Stimulated activated CD8-positive, alpha-beta memory T cell treated with anti-CD3 and anti-CD28 coated beads, Interleukin-4, amount 100 ng/mL, for 48 hours (primary cell): Measurements from ENCODE around the gene SLC38A9.
"Not testable (repeated sequence)": the region's sequence is repeated elsewhere in the genome, so short reads cannot be mapped to it uniquely, and the experiment has no call there.

ENCODE experiments used
- DNase-seq: peaks from one replicate; pipeline ENCODE4 v3.0.0-alpha.2; 2020

The SLC38A9 gene

GRCh38 chr5:55702598-55703345 is 9.4 kb downstream of the SLC38A9 start:
- no peak for DNase-seq

DNA sequence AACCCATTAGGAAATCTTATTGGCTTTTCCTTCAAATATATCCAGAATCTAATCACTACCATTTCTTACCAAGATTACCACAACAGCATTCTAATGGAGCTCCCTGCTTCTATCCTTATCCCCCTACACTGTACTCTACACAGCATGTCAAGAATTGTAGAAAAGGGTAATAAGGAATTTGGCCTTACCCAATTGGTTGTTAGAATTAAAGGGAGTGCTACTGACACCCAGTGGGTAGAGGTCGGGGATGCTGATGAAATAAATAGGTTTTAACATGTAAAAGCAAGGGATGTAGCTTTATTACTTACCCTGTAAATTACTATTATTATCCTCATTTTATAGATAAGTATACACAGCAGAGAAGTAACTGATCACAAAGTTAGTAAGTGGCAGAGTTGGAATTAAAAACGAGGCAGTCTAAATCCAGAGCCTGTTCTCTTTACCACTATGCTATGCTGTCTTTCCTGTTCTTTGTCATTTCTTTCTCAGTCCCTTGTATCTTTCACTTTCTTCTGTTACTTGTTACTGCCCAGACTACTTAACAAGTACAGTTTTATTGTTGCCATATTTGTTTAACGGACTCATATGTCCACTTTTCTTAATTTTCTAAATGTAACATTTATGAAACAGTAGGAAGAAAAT is 10.5 kb downstream of the SLC38A9 start:
- no peak for DNase-seq

DNA sequence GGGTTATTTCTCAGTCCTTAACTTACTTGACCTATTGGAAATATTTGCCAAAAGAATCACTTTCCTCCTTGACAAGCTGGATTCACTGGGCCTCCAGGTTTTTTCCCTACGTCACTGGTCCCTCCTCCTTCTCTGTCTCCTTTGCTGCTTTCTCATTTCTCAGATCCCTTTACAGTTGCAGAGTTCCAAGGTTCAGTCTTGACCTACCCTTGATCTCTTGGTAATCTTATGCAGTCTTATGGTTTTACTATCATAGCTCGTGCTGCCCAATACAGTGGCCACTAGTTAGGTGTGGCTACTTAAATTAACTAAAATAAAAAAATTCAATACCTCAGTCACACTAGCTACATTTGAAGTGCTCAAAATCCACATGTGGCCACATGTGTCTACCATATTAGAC is 11.4 kb downstream of the SLC38A9 start:
- no peak for DNase-seq

DNA sequence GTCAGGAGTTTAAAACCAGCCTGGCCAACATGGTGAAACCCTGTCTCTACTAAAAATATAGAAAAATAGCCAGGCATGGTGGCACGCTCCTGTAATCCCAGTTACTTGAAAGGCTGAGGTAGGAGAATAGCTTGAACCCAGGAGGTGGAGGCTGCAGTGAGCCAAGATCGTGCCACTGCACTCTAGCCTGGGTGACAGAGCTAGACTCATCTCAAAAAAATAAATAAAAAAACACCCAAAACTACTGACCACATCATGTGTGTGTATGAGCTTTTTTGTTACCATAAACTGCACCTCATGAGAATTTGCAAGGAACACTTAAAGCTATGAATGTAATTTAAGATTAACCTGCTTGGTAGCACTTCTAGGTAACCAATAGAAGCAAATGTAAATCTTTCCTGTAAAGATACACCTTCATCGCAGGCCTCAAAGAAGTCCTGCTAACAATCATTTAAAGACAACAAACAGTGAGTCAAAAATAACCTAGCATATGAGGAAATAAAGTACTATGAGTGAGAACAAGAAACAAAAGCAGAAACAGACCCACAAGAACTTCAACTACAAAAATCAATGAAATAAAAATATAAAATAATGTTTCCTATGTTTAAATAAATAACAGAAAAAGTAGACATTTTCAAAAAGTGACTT is 13.0 kb downstream of the SLC38A9 start:
- no peak for DNase-seq

DNA sequence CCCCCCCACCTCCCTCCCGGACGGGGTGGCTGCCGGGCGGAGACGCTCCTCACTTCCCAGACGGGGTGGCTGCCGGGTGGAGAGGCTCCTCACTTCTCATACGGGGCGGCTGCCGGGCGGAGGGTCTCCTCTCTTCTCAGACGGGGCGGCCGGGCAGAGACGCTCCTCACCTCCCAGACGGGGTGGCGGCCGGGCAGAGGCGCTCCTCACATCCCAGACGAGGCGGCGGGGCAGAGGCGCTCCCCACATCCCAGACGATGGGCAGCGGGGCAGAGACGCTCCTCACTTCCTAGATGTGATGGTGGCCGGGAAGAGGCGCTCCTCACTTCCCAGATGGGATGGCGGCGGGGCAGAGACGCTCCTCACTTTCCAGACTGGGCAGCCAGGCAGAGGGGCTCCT is 15.4 kb downstream of the SLC38A9 start:
- DNase-seq, result not testable (repeated sequence)

DNA sequence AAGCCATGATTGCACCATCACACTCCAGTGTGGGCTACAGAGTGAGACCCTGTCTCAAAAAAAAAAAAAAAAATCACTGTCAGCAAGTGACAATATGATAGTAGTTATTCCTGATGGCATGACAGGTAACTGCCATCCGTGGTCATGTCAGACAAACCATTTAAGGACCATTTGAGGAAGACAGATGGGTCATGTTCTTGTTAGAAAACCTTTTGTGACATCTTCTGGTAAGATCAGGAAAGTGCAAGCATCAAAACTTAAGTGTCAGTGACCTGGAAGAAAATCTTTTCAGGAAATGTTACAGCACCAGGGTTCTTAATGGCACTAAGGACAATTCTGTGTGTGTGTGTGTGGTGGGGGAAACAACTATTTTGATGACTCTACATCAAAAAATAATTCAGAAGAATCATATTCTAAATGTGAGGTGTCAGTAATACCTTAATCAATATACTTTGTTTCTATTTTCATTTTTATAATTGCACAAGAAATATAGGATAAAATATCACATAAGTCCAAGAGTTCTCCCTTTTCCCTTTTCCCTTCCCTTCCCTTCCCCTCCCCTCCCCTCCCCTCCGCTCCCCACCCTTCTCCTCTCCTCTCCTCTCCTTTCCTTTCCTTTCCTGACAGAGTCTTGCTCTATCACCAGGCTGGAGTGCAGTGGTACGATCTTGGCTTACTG is 17.8 kb downstream of the SLC38A9 start:
- DNase-seq, result no peak

GRCh38 chr5:55692509-55692908 is 19.6 kb downstream of the SLC38A9 start:
- no peak for DNase-seq

DNA sequence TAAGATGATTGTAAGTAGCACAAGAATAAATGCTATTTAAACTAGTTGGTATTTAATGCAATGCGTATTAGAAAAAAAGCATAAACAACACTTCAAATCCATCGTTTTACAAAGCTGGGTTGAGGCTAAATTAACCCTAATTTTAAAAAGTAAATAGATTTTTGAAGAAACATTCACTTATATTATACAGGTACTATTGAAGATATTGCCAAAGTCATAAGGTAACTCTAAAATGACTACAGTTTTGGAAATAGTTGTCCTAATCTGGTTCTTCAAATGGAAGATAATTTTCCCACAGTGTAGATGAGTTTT is 20.1 kb downstream of the SLC38A9 start:
- DNase-seq, result no peak

GRCh38 chr5:55691265-55692105 is 20.6 kb downstream of the SLC38A9 start:
- DNase-seq, result no peak

DNA sequence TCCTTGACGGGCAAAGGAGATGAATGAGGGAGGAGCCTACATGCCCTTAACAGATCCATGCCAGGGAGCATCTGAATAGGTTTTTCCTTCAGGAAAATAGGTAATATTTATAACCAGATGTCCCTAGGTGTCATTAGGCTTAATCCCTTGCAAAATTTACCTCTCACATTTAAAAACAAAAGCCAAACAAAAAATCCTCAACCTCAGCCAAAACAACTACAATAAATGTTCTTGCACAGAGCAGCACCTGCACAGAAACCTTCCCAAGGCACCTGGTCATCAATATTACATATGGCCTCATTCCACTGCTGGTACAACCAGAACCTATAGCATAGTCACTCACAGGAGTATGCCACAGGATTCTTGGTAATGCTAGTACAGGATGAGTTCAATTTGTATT is 30.1 kb downstream of the SLC38A9 start:
- no peak for DNase-seq

GRCh38 chr5:55681301-55681700 is 30.8 kb downstream of the SLC38A9 start:
- DNase-seq, result no peak

DNA sequence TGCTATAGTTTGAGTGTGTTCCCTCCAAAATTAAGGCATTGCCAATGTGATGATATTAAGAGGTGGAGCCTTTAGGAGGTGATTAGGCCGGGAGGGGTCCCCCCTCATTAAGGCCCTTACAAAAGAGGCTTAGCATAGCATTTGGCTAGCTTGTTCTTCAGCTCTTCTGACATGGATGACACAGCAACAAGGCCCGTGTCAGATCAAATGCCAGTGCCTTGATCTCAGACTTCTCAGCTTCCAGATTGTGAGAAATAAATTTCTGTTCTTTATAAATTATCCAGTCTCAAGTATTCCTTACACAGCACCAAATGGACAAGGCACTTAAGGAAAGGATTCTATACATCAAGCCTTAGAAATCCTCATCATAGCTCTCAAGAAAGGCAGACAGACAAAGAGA is 31.8 kb downstream of the SLC38A9 start:
- DNase-seq, result no peak

DNA sequence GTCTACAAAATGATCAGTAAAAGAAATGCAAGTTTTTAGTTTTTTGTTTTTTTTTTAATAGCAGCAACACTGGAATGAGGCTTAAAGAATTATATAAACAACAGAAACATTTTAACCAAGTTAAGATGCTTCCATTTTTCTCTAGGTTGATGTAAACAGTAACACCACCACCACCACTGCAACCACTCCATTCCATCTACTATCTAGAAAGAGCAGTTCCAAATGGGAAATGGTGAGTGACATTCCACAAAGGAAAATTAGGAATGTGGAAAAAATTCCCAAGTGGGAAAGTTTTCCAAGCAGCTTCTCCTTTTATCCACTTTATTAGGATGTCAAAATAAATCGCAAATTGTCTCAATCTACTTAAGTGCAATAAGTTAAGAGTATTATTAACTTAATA is 32.6 kb downstream of the SLC38A9 start:
- DNase-seq, result no peak

- DNase-seq, result no peak
Measured at GRCh38 chr5:55675119-55675518, 37.0 kb downstream of the SLC38A9 start.

DNA sequence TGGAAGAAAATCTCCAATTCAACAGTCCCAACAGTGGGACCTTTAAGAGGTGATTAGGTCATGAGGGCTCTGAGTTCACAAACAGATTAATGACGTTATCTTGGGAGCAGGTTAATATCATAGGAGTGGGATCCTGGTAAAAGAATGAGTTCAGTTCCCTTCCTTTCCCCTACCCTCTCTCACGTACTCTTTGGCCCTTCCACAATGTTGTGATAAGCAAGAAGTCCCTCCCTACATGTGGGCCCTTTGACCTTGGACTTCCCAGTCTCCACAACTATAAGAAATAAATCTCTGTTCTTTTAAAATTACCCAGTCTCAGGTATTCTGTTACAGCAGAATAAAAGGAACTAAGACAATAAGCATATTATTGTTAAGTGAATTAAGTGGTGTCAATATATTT is 37.8 kb downstream of the SLC38A9 start:
- no peak for DNase-seq

DNA sequence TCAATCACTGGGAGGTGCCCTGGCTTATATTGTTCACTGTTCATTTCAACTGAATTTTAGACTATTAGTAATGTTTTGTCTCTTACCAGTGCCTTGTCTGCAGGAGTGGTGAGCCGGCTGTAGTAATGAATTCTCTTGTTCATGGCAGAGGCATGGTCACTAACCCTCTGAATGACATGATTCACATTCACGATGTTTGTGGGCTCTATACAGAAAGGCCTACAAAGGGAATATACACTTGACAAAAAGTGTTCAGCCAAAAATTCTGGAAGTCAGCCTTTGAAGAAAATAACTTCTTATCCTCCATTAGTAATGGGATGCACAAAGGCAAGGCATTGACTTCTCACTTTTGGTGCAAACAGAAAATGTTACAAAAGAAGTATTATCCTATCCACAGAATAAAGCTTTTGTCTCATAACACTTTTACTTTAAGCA is 39.6 kb downstream of the SLC38A9 start:
- no peak for DNase-seq

DNA sequence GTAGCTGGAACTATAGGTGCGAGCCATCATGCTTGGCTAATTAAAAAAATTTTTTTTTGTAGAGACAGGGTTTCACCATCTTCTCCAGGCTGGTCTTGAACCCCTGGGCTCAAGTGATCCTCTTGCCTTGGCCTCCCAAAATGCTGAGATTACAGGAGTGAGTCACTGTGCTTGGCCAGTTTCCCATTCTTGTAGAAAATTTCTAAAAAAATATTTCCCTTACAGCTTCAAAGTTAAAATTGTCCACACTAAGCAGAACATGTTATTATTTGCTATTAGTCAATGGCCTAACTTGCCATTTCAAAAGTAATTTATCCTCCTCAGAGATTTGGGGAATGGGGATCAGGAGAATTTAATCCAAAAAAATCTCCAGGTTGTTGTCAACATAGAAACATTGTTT is 40.1 kb downstream of the SLC38A9 start:
- DNase-seq, result no peak

DNA sequence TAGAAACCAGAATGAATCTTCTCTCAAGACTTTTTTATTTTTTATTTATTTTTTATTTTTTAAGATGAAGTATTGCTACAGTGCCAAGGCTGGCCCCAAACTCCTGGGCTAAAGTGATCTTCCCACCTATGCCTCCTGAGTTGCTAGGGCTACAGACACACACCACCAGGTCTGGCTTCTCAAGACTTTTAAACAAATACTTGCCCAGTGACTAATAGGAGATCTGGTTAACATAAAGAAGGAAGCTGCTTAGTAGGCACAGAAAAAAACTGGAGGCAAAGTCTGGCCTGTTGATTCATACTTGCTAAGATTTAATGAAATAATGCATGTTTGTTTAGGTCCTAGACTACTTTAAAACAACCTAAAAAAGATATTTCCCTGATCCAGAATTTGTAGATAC is 43.8 kb downstream of the SLC38A9 start:
- no peak for DNase-seq

- no peak for DNase-seq
Measured at GRCh38 chr5:55667938-55668337, 44.2 kb downstream of the SLC38A9 start.

DNA sequence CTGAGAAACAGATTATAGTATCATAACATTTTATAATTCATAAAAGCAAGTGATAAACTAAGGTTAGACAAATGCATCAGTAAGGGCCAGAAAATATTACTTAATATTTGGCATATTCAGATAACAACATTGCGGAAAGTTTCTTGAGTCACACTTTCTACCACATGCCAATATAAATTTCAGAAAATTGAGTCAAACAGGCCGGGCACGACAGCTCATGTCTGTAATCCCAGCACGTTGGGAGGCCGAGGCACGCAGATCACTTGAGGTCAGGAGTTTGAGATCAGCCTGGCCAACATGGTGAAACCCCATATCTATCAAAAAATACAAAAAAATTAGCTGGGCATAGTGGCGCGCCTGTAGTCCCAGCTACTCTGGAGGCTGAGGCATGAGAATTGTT is 47.1 kb downstream of the SLC38A9 start:
- no peak for DNase-seq

DNA sequence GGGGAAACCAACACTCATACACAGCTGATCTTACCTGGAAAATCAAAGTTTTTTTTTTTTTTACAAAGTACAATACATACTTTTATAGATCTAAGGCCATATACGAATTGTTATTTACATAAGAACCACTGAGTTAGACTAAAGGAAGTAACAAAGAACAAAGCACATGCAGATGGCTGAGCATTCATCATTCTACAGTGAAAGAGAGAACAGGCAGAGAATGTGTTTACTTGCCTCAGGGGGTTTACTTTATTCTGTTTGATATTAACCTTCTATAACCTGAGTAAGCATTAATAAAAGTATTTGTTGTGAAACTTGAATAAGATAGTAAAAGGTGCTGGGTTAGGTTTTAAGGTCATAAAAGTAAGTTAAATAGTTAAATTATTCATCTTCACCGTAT is 54.7 kb downstream of the SLC38A9 start:
- DNase-seq, result no peak

DNA sequence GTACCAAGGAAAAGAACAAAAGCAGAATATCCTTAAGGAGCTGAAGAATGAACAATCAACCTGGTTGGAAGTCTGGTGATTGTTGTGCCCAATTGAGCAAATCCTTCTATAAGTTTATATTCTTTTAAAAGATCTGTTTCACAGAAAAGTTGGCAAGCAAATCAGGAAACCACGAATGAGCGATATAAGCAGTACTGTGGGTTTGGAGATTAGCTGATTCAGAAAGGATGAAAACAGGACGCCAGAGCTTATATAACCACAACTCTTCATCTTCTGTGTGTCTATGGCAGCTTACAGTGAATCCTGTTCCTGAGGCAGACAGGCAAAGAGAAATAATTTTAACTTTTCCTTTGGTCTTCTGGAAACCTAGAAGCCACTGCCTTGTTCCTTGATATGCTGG is 61.7 kb downstream of the SLC38A9 start:
- DNase-seq, result no peak

GRCh38 chr5:55649963-55650362 is 62.2 kb downstream of the SLC38A9 start:
- DNase-seq, result no peak
